ENCODE measurements around the gene XRCC3.
"Not testable (repeated sequence)": the region's sequence is repeated elsewhere in the genome, so short reads cannot be mapped to it uniquely, and the experiment has no call there.

Gene XRCC3

DNA sequence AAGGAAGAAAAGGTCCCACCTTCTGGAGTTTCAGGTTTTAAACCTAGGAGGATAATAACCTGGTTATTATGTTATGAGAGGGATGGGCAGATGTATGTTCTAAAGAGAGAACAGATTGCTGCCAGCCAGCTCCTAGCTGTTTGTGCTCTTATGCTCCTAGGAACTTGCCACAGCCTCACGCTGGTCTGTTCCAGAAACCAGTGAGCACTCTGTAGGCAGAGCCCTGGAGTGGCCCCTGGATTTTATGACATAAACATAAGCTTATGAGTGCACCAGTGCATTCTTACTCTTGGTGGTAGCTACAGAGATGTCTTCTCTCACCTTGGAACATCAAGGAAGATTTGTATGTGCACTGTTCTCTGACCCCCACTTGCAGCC, 58.5 kb downstream of the XRCC3 start:
- DNase-seq, result no peak

DNA sequence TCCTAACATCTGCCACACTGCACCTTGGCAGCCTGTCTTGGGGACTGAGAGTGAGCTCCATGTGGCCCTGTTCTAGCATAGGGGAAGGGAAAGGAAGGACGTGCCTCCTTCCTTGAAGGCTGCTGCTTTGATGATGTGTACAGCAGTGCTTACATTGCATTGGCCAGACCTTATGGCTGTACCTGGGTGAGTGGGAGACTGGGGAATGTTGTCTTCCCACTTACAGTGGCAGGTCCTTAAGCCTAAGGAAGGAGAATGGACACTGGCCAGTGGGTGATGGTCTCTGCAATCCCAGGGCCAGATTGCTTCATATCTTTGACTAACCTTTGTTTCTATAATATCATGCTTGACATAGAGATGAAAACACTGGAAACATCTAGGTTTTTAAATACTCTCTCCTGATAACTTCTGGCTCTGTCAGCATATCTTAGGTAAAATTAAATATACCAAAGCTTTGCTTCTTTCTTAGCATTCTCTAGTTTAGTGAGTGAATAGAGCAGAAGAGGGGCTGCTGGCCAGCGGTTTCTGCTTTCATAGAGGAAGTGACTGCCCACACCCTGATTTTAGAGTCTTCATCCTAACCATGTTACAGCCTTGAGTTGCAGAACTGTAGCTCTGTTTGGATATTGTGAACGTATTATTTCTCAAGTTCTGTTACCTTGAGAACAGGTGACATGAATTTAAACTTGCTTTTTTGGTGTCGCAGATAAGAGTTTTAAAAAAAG, 59.1 kb downstream of the XRCC3 start:
- DNase-seq, result no peak

DNA sequence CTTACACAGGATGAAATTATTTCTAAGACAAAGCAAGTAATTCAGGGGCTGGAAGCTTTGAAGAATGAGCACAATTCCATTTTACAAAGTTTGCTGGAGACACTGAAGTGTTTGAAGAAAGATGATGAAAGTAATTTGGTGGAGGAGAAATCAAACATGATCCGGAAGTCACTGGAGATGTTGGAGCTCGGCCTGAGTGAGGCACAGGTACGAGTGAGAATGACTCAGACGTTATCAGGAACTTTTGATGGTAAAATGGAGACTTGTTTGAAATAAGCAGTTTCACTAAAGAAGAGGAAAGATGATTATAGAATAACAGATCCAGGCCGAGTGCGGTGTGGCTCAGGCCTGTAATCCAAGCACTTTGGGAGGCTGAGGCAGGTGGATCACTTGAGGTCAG, 60.6 kb downstream of the XRCC3 start:
- no peak for DNase-seq

DNA sequence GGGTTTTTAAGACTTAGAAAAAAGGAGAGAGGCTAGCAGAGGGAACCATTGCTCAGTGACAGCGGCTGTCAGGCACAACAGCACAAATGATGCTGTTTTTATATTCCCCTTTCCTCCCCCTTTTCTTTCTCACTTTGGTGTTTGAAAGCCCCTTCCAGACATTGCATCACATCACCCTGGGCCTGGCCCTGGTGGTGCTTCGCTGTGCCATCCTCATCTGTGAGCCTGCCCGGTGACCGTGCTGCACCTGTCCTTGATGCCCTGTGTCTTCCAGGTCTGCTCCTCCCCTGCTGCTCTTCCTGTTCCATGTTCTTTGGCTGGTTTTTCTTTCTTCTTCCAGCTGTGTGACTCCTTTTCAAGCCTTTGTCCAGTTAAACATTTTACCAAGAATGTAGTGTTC, 61.4 kb downstream of the XRCC3 start:
- no peak for DNase-seq

DNA sequence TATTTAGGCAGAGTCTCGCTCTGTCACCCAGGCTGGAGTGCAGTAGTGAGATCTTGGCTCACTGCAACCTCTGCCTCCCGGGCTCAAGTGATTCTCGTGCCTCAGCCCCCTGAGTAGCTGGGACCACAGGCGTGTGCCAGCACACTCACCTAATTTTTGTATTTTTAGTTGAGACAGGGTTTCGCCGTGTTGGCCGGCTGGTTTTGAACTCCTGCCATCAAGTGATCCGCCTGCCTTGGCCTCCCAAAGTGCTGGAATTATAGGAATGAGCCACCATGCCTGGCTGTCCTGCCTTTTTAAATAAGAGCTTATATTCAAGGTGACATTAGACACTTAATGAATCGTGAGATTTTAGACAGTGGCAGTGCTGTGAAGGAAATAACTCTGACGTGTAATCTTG, 61.9 kb downstream of the XRCC3 start:
- not testable (repeated sequence) for DNase-seq

DNA sequence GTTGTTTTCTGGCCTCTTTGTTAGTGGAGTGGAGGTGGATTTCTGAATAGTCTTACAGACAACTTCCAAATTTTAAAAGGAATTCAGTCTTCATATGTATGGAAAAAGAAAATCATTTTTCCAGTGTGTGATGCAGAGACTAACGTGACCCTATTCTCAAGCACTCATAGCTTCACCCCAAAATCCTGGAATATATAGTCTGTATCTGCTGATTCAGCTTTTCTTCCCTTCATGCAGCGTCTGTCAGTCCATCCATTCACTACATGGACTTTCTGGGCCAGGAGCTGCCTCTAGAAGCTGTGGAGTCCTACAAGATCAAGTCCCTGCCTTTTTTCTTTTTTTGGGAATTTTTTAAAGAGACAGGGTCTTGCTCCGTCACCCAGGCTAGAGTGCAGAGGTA, 62.4 kb downstream of the XRCC3 start:
- DNase-seq, result no peak

DNA sequence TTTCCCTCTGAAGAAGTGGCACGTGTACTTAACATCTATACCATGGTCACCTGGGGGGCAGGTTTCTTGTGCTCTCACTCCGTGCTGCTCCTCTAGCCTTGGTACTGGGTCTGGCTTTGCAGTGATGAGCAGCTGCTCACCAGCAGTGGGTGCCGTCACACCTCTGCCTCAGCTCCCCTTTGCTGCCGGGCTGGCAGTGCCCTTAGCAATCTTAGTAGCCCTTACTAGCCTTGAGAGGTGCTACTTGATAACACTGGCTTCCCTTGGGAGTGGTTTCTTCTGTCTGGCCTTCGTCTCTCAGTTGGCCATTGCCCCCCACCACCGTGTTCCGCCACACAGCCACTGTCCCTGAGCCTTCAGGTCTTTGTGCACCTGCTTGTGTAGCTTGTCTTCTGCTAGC, 63.7 kb downstream of the XRCC3 start:
- no peak for DNase-seq

DNA sequence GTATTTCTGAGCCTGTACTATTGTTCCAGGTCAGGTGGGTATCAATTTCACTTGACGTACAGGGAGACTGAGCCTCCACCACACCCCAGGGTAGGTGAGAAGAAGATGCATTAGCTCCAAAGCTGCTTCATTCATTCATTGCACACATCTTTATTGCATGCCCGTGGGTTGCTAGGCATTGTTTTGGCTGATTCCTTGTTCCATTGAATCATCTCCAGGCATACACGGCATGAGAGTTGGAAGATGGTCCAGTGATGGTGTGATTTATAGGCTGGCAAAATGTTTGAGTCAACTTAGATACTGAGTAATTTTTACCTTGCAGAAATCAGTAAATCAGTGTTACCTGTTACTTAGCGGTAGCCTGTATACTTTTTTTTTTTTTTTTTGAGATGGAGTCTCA, 65.0 kb downstream of the XRCC3 start:
- no peak for DNase-seq

DNA sequence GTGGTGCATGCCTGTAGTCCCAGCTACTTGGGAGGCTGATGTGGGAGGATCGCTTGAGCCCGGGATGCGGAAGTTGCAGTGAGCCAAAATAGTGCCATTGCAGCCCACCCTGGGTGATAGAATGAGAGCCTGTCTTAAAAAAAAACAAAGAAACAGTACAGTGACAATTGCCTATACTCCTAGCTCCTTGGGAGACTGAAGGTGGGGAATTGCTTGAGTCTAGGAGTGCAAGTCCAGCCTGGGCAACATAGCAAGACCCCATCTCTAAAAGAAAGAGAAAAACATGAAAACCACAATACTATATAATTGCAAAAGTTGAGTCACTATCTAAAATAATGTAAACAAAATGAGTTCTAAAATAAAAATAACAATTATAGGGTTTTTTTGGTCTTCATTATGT, 66.2 kb downstream of the XRCC3 start:
- DNase-seq, result no peak
